ENCODE results near the gene PPP6R2. TPM values are rescaled to one million over a fixed set of nuclear protein-coding genes. Genes with fewer than 3 reads are reported as not detected.
A peak's percentile ranks its signal among the peaks of the same experiment; 100 is the strongest.

Gene PPP6R2
- total RNA-seq, 4 donors from 2014 or later = 82.8 to 201 (median 111) TPM

GRCh38 chr22:50343541-50343935 lies 411 bp downstream of the PPP6R2 start:
- H3K4me1 ChIP-seq = peaks cover 0 to 20% (median 4%) of the 10 kb centered on the region in 4 donors
- TF ChIP-seq CTCF (IDR thresholded peaks at IDR 0.05) (no peak), POLR2A (IDR thresholded peaks at IDR 0.05) (no peak)

GRCh38 chr22:50346470-50346869 lies 3.3 kb downstream of the PPP6R2 start:
- no peaks in the 10 kb centered on the region for H3K27me3 ChIP-seq

More at GRCh38 chr22:50343541-50343935, 411 bp downstream of the PPP6R2 start:
- Histone ChIP-seq H3K27ac (peak overlapping the region; percentile 89 to 93 (median 90)), H3K9me3 (no peaks in the 10 kb centered on the region), H3K36me3 (peaks cover 0 to 5% (median 0%) of the 10 kb centered on the region in 3 donors), H3K27me3 (no peaks in the 10 kb centered on the region), H3K4me3 (peak overlapping the region; percentile 96 to 100 (median 98))
- no peak for DNase-seq

GRCh38 chr22:50347157-50347556 lies 4.0 kb downstream of the PPP6R2 start:
- H3K4me3 ChIP-seq = no peak overlapping the region

More at GRCh38 chr22:50346470-50346869, 3.3 kb downstream of the PPP6R2 start:
- Histone ChIP-seq H3K9me3 (no peaks in the 10 kb centered on the region), H3K4me3 (no peak overlapping the region), H3K36me3 (peaks cover 0 to 7% (median 0%) of the 10 kb centered on the region in 3 donors), H3K27ac (no peak overlapping the region), H3K4me1 (peaks cover 0 to 20% (median 4%) of the 10 kb centered on the region in 4 donors)
- no peak for DNase-seq
- TF ChIP-seq POLR2A (IDR thresholded peaks at IDR 0.05) = no peak

GRCh38 chr22:50348058-50348457 lies 4.9 kb downstream of the PPP6R2 start:
- H3K4me1 ChIP-seq = peaks cover 0 to 15% (median 0%) of the 10 kb centered on the region in 4 donors
- H3K27ac ChIP-seq = no peak overlapping the region
- TF ChIP-seq CTCF (IDR thresholded peaks at IDR 0.05) = no peak
- TF ChIP-seq POLR2A (IDR thresholded peaks at IDR 0.05) = no peak
- H3K27me3 ChIP-seq = no peaks in the 10 kb centered on the region
- H3K4me3 ChIP-seq = no peak overlapping the region
- H3K9me3 ChIP-seq = no peaks in the 10 kb centered on the region
- no peak for DNase-seq
- peaks cover 0 to 20% (median 0%) of the 10 kb centered on the region in 3 donors for H3K36me3 ChIP-seq

More at GRCh38 chr22:50347157-50347556, 4.0 kb downstream of the PPP6R2 start:
- TF ChIP-seq POLR2A (IDR thresholded peaks at IDR 0.05) (no peak), CTCF (IDR thresholded peaks at IDR 0.05) (no peak)
- no peak overlapping the region for H3K27ac ChIP-seq
- H3K27me3 ChIP-seq = no peaks in the 10 kb centered on the region
- no peak for DNase-seq
- no peaks in the 10 kb centered on the region for H3K9me3 ChIP-seq
- H3K4me1 ChIP-seq = peaks cover 0 to 16% (median 2%) of the 10 kb centered on the region in 4 donors
- H3K36me3 ChIP-seq = peaks cover 0 to 14% (median 0%) of the 10 kb centered on the region in 3 donors

- DNase-seq = no peak
- H3K4me3 ChIP-seq = no peak overlapping the region
- peaks cover 0 to 28% (median 0%) of the 10 kb centered on the region in 3 donors for H3K36me3 ChIP-seq
- no peaks in the 10 kb centered on the region for H3K9me3 ChIP-seq
- H3K27me3 ChIP-seq = no peaks in the 10 kb centered on the region
- H3K4me1 ChIP-seq = no peaks in the 10 kb centered on the region
- TF ChIP-seq CTCF (IDR thresholded peaks at IDR 0.05) (no peak), POLR2A (IDR thresholded peaks at IDR 0.05) (no peak)
- H3K27ac ChIP-seq = no peak overlapping the region
Measured at GRCh38 chr22:50356186-50356585, 13.1 kb downstream of the PPP6R2 start.

GRCh38 chr22:50357222-50357621 lies 14.1 kb downstream of the PPP6R2 start:
- Histone ChIP-seq H3K4me3 (no peak overlapping the region), H3K27ac (no peak overlapping the region), H3K27me3 (no peaks in the 10 kb centered on the region), H3K4me1 (peaks cover 0 to 2% (median 0%) of the 10 kb centered on the region in 4 donors), H3K9me3 (no peaks in the 10 kb centered on the region), H3K36me3 (peaks cover 0 to 26% (median 0%) of the 10 kb centered on the region in 3 donors)
- DNase-seq = no peak
- TF ChIP-seq CTCF (IDR thresholded peaks at IDR 0.05) (no peak), POLR2A (IDR thresholded peaks at IDR 0.05) (no peak)
